HG02763 (cell line): ENCODE measurements around the gene NRSN2.

ENCODE experiments used
- ATAC-seq: cut with Tn5 transposase; IDR thresholded peaks from one replicate; pipeline ENCODE4 v1.9.1; 2021; ENCODE audit warnings: mild to moderate bottlenecking, moderate library complexity; ENCODE audit not compliant: unreplicated experiment

Gene NRSN2, protein sequence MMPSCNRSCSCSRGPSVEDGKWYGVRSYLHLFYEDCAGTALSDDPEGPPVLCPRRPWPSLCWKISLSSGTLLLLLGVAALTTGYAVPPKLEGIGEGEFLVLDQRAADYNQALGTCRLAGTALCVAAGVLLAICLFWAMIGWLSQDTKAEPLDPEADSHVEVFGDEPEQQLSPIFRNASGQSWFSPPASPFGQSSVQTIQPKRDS

DNA sequence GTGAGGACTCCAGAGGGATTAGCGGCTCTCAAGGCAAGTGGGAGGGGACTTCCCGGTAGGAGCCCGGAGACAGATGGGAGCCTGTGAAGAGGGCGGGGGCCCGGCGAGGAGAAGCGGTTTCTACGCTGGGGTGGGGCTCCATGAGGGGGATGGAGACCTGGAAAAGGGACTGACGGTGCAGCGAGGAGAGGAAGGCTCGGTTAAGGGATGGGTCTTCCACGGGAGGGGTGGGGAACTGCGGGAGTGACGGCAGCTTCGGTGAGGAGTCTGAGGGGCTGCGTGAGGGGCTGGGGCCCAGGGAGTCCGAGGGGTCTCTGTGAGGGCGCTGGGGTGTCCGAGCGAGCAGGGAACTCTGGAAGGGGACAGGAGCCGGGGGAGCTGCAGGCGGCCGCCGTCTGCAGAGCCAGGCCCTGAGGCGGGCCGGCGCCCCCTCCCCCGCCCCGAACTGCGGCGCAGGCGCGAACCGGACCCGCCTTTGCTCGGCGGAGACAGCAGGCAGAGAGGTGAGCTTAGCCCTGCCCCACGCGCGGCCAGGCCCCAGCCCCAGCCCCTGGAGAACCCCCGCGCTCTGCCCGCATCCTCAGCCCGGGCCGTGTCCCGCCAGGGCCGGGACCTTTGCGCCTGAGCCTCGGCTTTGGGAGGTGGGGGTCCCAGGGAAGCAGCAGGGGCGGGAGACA lies at the start of gene NRSN2:
Gene NRSN2, plus strand, starts transcription at position 472 of the 677 bp plus-strand sequence. CDS start 2,533 bp downstream, outside the sequence.
- no peak for ATAC-seq

DNA sequence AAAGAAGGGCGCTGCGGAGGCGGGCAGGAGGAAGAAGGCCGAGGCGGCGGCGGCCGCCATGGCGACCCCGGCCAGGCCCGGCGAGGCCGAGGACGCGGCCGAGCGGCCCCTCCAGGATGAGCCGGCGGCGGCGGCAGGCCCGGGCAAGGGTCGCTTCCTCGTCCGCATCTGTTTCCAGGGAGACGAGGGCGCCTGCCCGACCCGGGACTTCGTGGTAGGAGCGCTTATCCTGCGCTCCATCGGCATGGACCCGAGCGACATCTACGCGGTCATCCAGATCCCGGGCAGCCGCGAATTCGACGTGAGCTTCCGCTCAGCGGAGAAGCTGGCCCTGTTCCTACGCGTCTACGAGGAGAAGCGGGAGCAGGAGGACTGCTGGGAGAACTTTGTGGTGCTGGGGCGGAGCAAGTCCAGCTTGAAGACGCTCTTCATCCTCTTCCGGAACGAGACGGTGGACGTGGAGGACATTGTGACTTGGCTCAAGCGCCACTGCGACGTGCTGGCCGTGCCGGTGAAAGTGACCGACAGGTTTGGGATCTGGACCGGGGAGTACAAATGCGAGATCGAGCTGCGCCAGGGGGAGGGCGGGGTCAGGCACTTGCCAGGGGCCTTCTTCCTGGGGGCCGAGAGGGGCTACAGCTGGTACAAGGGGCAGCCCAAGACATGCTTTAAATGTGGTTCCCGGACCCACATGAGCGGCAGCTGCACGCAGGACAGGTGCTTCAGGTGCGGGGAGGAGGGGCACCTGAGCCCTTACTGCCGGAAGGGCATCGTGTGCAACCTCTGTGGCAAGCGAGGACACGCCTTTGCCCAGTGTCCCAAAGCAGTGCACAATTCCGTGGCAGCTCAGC lies 48.8 kb upstream of the NRSN2 start:
- peak; percentile 20 for ATAC-seq

DNA sequence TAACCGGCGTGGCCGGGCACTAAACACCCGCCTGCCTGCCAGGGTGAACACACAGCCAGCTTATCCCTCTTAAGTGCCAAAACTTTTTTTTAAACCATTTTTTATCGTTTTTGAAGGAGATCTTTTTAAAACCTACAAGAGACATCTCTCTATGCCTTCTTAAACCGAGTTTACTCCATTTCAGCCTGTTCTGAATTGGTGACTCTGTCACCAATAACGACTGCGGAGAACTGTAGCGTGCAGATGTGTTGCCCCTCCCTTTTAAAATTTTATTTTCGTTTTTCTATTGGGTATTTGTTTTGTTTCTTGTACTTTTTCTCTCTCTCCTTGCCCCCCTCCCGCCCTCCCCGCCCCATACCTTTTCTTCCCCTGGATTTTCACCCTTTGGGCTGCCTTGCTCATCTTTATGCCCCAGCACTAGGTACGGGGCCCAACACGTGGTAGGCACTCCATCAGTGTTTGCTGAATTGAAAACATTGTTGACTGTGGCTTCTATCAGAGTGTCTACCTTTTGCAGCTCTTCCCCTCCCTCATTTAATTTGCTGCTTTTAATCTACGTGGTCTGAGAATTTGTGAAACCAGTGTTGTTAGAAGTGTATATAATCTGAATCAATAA lies 48.0 kb upstream of the NRSN2 start:
- no peak for ATAC-seq

DNA sequence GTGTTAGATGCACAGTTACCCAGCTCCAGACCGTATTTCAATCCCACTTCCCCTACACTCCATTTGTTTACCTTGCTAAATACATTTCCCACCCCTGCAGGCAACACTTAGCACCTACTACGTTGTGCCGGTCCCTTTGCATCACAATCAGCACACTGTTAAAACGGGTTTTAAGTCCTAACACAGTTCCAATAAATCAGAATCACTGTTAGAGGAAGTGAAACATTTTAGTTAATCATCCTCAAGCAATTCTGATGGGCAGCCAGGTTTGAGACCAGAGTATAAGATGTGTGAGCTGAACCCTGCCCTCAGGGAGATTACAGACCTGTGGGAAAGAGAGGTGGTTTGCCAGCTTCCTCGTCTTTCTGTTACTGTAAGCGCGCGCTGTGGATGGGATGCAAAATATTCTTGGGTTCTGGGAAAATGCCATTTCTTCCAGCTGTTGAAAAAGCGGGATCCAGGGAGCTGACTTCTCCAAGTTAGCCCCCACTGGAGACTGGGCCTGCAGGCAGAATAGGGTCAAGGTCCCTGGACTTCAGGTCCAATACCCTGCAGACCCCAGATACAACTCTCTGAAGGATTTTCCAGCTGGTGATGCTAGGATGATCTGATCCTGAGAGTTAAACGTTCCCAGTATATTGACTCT lies 46.4 kb upstream of the NRSN2 start:
- ATAC-seq, result no peak

DNA sequence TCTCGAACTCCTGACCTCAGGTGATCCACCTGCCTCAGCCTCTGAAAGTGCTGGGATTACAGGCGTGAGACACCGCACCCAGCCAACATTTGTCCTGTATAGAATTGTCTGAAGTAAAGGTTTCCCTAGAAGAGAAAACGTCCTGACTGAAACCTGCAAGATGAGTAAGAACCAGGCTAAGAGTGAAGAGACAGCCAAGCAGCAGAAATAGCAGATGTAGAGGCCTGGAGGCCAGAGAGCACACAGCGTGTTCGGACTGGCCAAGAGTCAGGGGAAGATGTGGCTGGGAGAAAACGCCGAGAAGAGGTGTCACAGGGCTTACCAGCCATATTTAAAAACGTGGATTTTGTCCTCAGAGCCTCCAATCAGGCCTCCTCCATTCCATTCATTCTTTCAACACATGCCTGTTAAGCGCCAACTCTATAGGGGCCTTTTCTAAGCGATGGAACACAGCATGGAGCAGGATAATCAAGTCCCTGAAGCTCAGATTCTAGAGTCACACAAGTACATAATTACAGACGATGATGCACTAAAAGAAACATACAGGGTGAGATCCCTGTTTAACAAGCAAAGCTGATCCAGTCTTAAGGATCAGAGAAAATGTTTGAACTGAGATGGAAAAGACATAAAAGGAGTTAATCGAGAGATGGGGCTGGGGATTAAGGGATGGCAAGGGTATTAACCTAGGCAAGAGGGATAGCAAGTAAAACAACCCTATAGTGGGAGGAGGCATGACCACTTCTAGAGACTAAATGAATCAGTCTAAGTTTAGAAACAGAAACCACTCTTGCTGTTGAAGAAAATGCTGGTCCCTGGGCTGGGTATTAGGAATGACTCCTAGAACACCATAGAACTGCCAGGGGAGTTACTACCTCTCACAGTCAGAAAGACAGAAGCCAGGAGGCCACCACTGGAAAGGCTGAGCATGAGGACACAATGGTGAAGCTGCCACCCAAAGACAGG lies 44.7 kb upstream of the NRSN2 start:
- ATAC-seq, result no peak

DNA sequence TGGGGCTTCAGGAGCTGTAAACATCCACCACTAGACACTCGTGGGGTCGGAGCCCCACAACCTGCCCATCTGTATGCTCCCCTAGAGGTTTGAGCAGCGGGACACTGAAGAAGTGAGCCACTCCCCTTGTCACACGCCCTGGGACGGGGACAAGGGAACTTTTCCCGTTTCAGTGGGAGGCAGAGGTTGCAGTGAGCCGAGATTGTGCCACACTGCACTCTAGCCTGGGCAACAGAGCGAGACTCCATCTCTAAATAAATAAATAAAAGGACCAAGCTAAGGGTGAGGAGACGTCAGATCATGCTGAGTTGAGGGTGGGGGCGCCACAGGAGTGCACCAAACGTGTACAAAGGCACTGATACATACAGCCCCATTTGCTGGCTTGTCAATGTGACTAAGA lies 41.2 kb upstream of the NRSN2 start:
- no peak for ATAC-seq

DNA sequence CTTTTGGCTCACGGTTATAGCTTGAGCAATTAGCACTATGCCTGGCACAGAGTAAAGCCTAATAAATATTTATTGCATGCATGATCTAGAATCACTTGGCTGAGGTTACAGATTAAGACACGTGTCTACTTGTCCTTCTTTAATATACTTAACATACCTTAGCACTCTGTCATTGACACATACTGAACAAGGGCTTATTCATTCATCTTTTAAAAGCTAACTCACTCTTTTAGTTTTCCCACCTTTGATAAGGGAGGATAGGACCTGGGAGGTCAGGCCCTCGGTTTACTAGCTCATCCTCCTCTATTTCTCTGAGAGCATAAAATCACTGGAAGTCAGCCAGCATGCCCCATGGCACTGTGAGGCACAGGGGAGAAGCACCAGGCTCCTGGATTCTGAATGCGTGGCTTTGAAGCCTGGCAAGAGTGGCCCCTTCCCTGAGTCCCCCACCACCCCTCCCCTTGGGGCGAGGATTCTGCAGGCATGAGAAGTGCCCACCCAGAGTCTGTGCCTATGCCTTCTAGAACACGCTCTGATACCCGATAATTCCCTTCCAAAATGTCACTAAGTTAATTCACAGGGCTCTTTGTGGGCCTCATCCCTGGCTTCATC lies 38.4 kb upstream of the NRSN2 start:
- ATAC-seq, result no peak

DNA sequence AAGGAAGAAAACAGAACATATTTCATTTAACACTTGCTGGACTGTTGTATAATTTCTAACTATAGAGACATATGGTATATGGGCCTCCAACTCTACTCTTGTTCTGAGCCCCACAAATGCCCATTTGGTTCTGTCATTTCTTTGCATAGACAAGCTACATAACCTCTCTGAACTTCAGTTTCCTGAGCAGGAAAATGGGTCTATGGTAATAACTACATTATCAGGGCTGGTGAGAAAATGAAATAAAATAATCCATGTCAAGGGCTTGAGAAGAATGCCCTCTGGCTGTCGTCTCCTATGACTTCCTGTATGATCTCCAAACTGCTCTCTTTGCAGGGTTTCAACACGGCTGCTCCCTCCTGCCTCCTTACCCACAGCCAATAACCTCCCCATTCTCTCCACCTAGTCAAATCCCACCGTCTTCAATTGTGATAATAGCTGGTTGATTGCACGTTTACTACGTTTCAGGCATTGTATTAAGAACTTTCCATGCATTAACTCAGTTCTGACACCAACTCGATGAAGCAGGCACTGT lies 37.5 kb upstream of the NRSN2 start:
- ATAC-seq, result no peak

DNA sequence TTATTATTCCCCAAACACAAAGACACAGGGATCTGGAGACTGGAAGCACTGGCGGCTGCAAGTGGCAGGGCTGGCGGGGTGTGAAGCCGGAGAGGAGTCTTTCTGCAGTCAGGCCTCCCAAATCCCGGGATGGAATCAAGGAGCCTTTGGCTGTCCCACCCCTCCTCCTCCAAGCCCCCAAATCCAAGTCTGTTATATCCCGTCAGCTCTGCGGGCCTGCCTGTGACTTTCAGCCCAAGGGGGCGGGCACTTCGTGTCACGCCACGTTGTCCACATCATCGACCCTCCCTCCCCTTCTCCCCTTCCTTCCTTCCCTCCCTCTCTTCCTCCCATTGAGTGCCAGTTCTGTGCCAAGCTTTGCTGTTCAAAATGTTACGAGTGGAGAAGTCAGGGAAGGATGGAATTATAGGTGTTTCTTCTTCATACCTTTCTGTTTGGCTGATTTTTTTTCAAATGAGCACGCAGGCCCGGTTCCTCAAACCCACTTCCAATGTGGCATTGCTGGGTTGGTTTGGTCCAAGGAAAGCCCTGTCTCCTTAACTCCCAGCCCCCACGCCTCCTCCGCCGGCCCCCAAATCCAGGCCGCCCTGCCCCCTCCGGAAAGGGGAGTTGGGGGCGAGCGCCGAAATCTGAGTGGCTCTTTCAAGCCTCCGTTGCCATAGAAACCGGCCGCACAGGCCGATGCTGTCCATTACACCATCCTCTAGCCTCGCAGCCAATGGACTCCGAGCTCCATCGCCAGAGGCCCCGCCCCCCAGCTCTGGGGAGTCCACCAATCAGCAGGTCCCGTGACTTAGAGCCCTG lies 36.9 kb upstream of the NRSN2 start:
- ATAC-seq, result peak; percentile 88

DNA sequence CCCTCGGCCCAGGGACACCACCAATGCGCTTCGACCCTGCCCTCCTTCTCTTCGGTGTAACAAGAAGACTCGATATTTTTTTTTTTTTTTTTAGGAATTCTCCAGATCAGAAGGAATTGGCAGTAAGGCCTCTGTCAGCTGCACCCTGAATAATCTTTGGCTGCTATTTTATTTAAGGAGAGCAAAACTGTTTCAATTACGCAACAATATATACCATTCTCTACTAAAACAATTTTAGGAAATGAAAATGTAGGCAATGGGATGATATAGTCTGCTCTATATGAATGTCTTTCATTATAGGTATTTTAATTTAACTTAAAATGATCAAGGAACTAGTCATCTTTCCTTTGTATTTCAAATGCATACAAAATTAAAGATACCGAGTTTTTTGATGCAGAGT lies 36.3 kb upstream of the NRSN2 start:
- ATAC-seq, result no peak

DNA sequence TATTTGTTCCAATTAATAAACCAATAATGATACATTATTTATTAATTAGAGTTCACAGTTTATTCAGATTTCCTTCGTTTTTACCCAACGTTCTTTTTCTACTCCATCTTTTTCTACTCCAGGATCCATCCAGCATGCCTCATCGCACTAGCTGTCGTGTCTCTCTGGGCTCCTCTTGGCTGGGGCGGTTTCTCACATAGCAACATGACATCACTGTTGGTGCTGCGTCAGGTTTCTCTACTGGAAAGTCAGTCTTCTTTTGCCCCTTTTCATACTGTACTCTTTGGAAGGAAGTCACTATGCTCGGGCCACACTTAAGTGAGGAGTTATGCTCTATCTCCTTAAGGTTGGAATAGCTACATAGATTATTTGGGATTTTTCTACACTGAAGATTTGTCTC lies 35.3 kb upstream of the NRSN2 start:
- no peak for ATAC-seq

DNA sequence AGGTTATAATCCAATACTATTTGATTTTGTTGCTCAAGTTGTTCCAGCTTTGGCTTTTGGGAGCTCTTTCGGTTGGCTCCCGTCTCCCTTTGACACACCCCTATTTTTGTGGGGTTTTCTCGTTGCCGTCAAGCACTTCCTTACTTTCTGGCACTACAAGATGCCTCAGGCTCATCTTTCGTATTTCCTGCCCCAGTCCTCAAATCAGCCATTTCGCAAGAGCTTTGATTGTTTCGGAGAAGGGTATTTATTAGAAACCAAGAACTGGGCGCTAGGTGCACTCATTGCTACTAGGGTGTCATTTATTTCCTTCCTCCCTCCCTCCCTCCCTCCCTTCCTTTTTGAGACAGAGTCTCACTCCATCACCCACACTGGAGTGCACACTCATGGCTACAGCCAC lies 34.8 kb upstream of the NRSN2 start:
- no peak for ATAC-seq

DNA sequence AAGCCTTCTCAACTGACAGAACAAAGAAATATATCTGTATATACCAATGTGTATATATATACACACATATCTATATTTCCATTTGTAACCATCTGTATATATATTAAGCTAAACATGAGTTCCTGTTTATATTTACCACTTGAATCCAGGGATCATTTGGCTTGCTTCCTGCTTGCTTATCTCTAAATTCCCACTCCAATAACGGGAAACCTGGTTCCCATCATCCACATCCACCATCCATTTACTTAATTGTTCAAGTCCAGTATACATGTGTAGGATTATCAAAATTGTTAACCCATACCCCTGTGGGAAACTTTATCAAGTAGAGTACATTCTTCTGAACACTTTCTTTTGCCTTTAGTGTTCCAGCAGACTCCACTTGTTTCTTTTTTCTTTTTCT lies 34.0 kb upstream of the NRSN2 start:
- no peak for ATAC-seq

DNA sequence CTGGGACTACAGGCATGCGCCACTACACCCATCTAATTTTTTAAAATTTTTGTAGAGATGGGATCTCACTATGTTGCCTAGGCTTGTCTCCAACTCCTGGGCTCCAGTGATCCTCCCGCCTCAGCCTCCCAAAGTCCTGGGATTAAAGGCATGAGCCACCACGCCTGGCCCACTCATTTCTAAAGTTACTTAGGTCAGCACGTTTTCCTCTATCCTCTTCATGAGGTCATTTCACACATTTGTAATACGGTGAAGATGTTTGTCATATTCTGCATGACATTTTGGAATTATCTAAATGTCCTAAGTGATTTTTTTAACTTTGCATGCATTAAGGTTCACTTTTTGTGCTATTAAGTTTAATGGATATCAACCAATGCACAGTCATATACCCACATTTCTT lies 33.5 kb upstream of the NRSN2 start:
- no peak for ATAC-seq

DNA sequence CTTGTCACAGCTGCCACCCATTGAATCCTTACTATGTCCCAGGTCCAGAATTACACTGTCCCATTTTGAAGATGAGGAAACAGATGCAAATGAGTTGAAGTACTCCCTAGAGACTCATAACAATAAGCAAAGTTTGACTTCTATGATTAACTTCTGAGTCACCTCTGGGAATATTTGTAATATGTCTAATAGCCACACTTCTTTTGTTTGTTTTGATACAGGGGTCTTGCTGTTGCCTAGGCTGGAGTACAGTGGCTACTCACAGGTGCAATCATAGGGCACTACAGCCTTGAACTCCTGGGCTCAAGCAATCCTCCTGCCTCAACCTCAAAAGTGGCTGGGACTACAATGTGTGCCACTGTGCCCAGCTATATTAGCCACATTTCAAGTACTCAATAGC lies 33.0 kb upstream of the NRSN2 start:
- ATAC-seq, result no peak

DNA sequence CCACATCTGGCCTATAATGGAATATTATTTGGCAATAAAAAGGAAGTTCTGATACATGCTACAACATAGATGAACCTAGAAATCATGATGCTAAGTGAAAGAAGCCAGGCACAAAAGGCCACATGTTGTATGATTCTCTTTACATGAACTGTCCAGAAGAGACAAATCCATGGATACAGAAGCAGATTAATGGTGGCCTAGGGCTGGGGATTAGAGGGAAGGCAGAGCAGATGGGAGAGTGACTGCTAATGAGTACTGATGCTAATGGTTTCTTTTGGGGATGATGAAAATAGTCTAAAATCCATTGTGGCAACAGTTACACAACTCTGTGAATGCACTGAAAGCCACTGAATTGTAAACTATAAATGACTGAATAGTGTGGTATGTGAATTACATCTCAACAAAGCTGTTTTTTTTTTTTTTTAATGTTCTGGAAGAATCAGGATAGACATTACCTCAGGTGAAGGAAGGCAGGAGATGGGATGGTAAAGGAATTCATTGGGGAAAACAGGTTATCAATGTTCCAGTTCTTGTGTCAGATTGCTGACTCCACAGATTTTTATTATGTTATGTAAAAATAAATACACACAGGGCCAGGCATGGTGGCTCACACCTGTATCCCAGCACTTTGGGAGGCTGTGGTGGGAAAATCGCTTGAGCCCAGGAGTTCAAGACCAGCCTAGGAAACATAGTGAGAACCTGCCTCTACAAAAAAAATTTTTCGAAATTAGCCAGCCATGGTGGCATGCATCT lies 30.4 kb upstream of the NRSN2 start:
- no peak for ATAC-seq

DNA sequence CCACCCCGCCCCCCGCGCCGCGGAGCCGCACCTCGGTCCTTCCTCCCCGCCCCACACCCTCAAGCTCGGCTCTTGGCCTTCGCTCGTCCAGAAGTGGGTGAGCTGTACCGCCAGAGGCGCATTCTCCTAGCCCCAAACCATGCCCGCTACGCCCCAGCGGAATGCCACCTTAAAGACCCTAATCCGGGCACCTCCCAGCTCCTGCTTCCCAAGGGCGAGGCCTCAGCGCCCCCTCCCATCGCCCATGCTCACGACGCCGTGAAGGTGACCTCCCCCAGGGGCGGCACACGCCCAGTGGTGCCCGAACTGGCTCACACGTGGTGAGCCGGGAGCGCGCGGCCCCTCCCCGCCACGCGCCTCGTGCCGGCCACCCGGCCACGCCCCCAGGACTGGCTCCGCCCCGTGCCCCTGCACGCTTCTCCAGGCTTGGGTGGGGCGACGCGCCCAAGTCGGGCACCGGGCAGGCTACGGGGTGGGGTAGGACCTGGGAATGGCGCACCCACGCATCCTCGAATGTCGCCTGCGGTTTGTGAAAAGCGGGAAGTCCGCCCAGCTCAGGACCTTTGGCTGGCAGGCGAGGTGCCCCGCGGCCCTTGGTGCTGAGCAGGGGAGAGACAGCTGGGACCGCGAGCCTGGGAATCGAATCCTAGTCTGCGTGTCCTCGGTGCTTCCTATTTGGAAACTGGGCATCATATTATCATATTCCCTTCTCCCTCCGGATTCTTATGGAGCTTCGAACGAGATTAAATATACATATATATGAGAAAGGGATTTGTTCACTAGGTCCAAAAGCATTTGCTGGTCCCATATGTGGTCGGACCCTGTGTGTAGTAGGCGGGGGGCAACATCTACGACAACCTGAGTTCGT lies 22.5 kb upstream of the NRSN2 start:
- peak; percentile 47 for ATAC-seq
